ENCODE results near the gene C10orf71. TPM values are rescaled to one million over a fixed set of nuclear protein-coding genes. Genes with fewer than 3 reads are reported as not detected.

C10orf71 gene
- total RNA-seq, 1 donor from 2014 or later, result not detected

GRCh38 chr10:49255883-49256282, 43.1 kb upstream of the C10orf71 start:
- H3K27me3 Mint-ChIP-seq (ENCODE audit: low read depth, unreplicated experiment), result peaks cover 17% of the 10 kb centered on the region
- H3K9me3 ChIP-seq (ENCODE audit: insufficient read depth, low read depth, low read length), result peaks cover 2% of the 10 kb centered on the region
- H3K4me2 ChIP-seq (ENCODE audit: low read length), result no peak overlapping the region
- no peaks in the 10 kb centered on the region for H4K20me1 ChIP-seq (ENCODE audit: insufficient read depth, low read length)
- H3K79me2 ChIP-seq (ENCODE audit: insufficient read depth, low read length), result no peaks in the 10 kb centered on the region
- H3K4me1 ChIP-seq (ENCODE audit: insufficient read depth, low read length), result no peaks in the 10 kb centered on the region
- no peak overlapping the region for H3K4me3 ChIP-seq (ENCODE audit: insufficient read depth, low read depth, low read length)
- FAIRE-seq (no peak), DNase-seq (ENCODE audit: low read depth) (no peak)
- no peak overlapping the region for H2AFZ ChIP-seq (ENCODE audit: low read depth, low read length)
- no peaks in the 10 kb centered on the region for H3K9me3 Mint-ChIP-seq (ENCODE audit: unreplicated experiment)
- no peak overlapping the region for H3K27ac ChIP-seq (ENCODE audit: low read depth, low read length)
- H3K4me1 Mint-ChIP-seq (ENCODE audit: low read depth, unreplicated experiment), result no peaks in the 10 kb centered on the region
- TF ChIP-seq CTCF (IDR thresholded peaks at IDR 0.05; ENCODE audit: insufficient read depth, low read depth, low read length) (no peak), EZH2 (IDR thresholded peaks at IDR 0.05; ENCODE audit: insufficient read depth, low read length) (no peak)
- no peak overlapping the region for H3K4me3 Mint-ChIP-seq (ENCODE audit: unreplicated experiment)
- no peaks in the 10 kb centered on the region for H3K27me3 ChIP-seq (ENCODE audit: insufficient read depth, low read length)
- H3K36me3 ChIP-seq (ENCODE audit: insufficient read depth, low read length), result no peaks in the 10 kb centered on the region
- H3K27ac Mint-ChIP-seq (ENCODE audit: unreplicated experiment), result no peak overlapping the region
- no peaks in the 10 kb centered on the region for H3K36me3 Mint-ChIP-seq (ENCODE audit: low read depth, unreplicated experiment)
- H3K9ac ChIP-seq (ENCODE audit: low read length), result no peak overlapping the region

GRCh38 chr10:49257154-49257553, 41.8 kb upstream of the C10orf71 start:
- Histone ChIP-seq H2AFZ (ENCODE audit: low read depth, low read length) (no peak overlapping the region), H3K27me3 (ENCODE audit: insufficient read depth, low read length) (no peaks in the 10 kb centered on the region), H3K4me1 (ENCODE audit: insufficient read depth, low read length) (no peaks in the 10 kb centered on the region), H3K79me2 (ENCODE audit: insufficient read depth, low read length) (no peaks in the 10 kb centered on the region), H3K9ac (ENCODE audit: low read length) (no peak overlapping the region), H3K9me3 (ENCODE audit: insufficient read depth, low read depth, low read length) (peaks cover 2% of the 10 kb centered on the region), H3K36me3 (ENCODE audit: insufficient read depth, low read length) (no peaks in the 10 kb centered on the region), H3K4me2 (ENCODE audit: low read length) (no peak overlapping the region), H4K20me1 (ENCODE audit: insufficient read depth, low read length) (no peaks in the 10 kb centered on the region), H3K27ac (ENCODE audit: low read depth, low read length) (no peak overlapping the region), H3K4me3 (ENCODE audit: insufficient read depth, low read depth, low read length) (no peak overlapping the region)
- Mint-ChIP-seq H3K4me3 (ENCODE audit: unreplicated experiment) (no peak overlapping the region), H3K4me1 (ENCODE audit: low read depth, unreplicated experiment) (no peaks in the 10 kb centered on the region), H3K36me3 (ENCODE audit: low read depth, unreplicated experiment) (no peaks in the 10 kb centered on the region), H3K27ac (ENCODE audit: unreplicated experiment) (no peak overlapping the region), H3K27me3 (ENCODE audit: low read depth, unreplicated experiment) (peaks cover 17% of the 10 kb centered on the region), H3K9me3 (ENCODE audit: unreplicated experiment) (no peaks in the 10 kb centered on the region)
- DNase-seq (ENCODE audit: low read depth) (no peak), FAIRE-seq (no peak)
- TF ChIP-seq CTCF (IDR thresholded peaks at IDR 0.05; ENCODE audit: insufficient read depth, low read depth, low read length), result no peak
- TF ChIP-seq EZH2 (IDR thresholded peaks at IDR 0.05; ENCODE audit: insufficient read depth, low read length), result no peak

- no peak overlapping the region for H3K4me3 ChIP-seq (ENCODE audit: insufficient read depth, low read depth, low read length)
- FAIRE-seq, result no peak
- H3K4me3 Mint-ChIP-seq (ENCODE audit: unreplicated experiment), result no peak overlapping the region
- no peaks in the 10 kb centered on the region for H4K20me1 ChIP-seq (ENCODE audit: insufficient read depth, low read length)
- no peaks in the 10 kb centered on the region for H3K9me3 Mint-ChIP-seq (ENCODE audit: unreplicated experiment)
- TF ChIP-seq EZH2 (IDR thresholded peaks at IDR 0.05; ENCODE audit: insufficient read depth, low read length) (no peak), CTCF (IDR thresholded peaks at IDR 0.05; ENCODE audit: insufficient read depth, low read depth, low read length) (no peak)
- H3K9me3 ChIP-seq (ENCODE audit: insufficient read depth, low read depth, low read length), result peaks cover 2% of the 10 kb centered on the region
- no peak overlapping the region for H3K27ac Mint-ChIP-seq (ENCODE audit: unreplicated experiment)
- no peak overlapping the region for H3K27ac ChIP-seq (ENCODE audit: low read depth, low read length)
- no peak overlapping the region for H2AFZ ChIP-seq (ENCODE audit: low read depth, low read length)
- H3K4me1 Mint-ChIP-seq (ENCODE audit: low read depth, unreplicated experiment), result no peaks in the 10 kb centered on the region
- no peaks in the 10 kb centered on the region for H3K36me3 Mint-ChIP-seq (ENCODE audit: low read depth, unreplicated experiment)
- H3K4me2 ChIP-seq (ENCODE audit: low read length), result no peak overlapping the region
- no peak overlapping the region for H3K9ac ChIP-seq (ENCODE audit: low read length)
- H3K27me3 Mint-ChIP-seq (ENCODE audit: low read depth, unreplicated experiment), result peaks cover 17% of the 10 kb centered on the region
- no peaks in the 10 kb centered on the region for H3K36me3 ChIP-seq (ENCODE audit: insufficient read depth, low read length)
- H3K79me2 ChIP-seq (ENCODE audit: insufficient read depth, low read length), result no peaks in the 10 kb centered on the region
- no peaks in the 10 kb centered on the region for H3K27me3 ChIP-seq (ENCODE audit: insufficient read depth, low read length)
- no peak for DNase-seq (ENCODE audit: low read depth)
- no peaks in the 10 kb centered on the region for H3K4me1 ChIP-seq (ENCODE audit: insufficient read depth, low read length)
Measured at GRCh38 chr10:49257626-49258349, 41.2 kb upstream of the C10orf71 start.

Data from astrocyte (in vitro differentiated cells and primary cell).